Measurements from ENCODE around the gene SFRP2.

The SFRP2 gene

GRCh38 chr4:153788413-153789276 lies at the start of gene SFRP2:
SFRP2 (minus strand) TSS chr4:153789083; CDS start chr4:153788835, 248 bp downstream.
- in situ Hi-C loops (cut with HindIII; ENCODE audit: low sequenced_read_pairs), result no loop called here
- no peak for DNase-seq (ENCODE audit: low read depth, low spot score)
- TF ChIP-seq CTCF (IDR thresholded peaks at IDR 0.05; ENCODE audit: low read depth, low read length), result no peak
- H3K4me3 ChIP-seq (ENCODE audit: low read depth, low read length), result no peak within 1 kb of the TSS

- in situ Hi-C loops (cut with HindIII; ENCODE audit: low sequenced_read_pairs), result no loop called here
- no peak for TF ChIP-seq CTCF (IDR thresholded peaks at IDR 0.05; ENCODE audit: low read depth, low read length)
- no peak for DNase-seq (ENCODE audit: low read depth, low spot score)
- H3K4me3 ChIP-seq (ENCODE audit: low read depth, low read length), result no peak overlapping the region
Measured at GRCh38 chr4:153838564-153838963, 49.7 kb upstream of the SFRP2 start.

GRCh38 chr4:153834901-153835300 lies 46.0 kb upstream of the SFRP2 start:
- no peak for DNase-seq (ENCODE audit: low read depth, low spot score)
- in situ Hi-C loops (cut with HindIII; ENCODE audit: low sequenced_read_pairs), result no loop called here
- TF ChIP-seq CTCF (IDR thresholded peaks at IDR 0.05; ENCODE audit: low read depth, low read length), result no peak
- no peak overlapping the region for H3K4me3 ChIP-seq (ENCODE audit: low read depth, low read length)

- in situ Hi-C loops (cut with HindIII; ENCODE audit: low sequenced_read_pairs), result no loop called here
- no peak for TF ChIP-seq CTCF (IDR thresholded peaks at IDR 0.05; ENCODE audit: low read depth, low read length)
Measured at GRCh38 chr4:153832720-153833287, 43.9 kb upstream of the SFRP2 start.

GRCh38 chr4:153832054-153832453 lies 43.2 kb upstream of the SFRP2 start:
- DNase-seq (ENCODE audit: low read depth, low spot score), result no peak
- TF ChIP-seq CTCF (IDR thresholded peaks at IDR 0.05; ENCODE audit: low read depth, low read length), result no peak
- no peak overlapping the region for H3K4me3 ChIP-seq (ENCODE audit: low read depth, low read length)
- in situ Hi-C loops (cut with HindIII; ENCODE audit: low sequenced_read_pairs), result no loop called here

More at GRCh38 chr4:153832720-153833287, 43.9 kb upstream of the SFRP2 start:
- H3K4me3 ChIP-seq (ENCODE audit: low read depth, low read length), result no peak overlapping the region
- no peak for DNase-seq (ENCODE audit: low read depth, low spot score)

- DNase-seq (ENCODE audit: low read depth, low spot score), result no peak
- no peak overlapping the region for H3K4me3 ChIP-seq (ENCODE audit: low read depth, low read length)
- TF ChIP-seq CTCF (IDR thresholded peaks at IDR 0.05; ENCODE audit: low read depth, low read length), result no peak
- in situ Hi-C loops (cut with HindIII; ENCODE audit: low sequenced_read_pairs), result no loop called here
Measured at GRCh38 chr4:153831245-153831644, 42.4 kb upstream of the SFRP2 start.
